Omental fat pad (tissue), 4 donors: ENCODE results near the gene TMEM37. TPM values are rescaled to one million over a fixed set of nuclear protein-coding genes. Genes with fewer than 3 reads are reported as not detected.

Source experiments
- ATAC-seq: fragments of 150-250 bp; one replicate; pipeline ENCODE4 v1.9.1; 2016; ENCODE audit warnings: mild to moderate bottlenecking, moderate library complexity; ENCODE audit not compliant: low FRiP score
- DNase-seq: peaks from one replicate; pipeline ENCODE4 v3.0.0-alpha.2; 2019; ENCODE audit warnings: low spot score
- total RNA-seq, 4 donors: library from RNA; depleted of rRNA; stranded (reverse); fragments of >200 nt; gene quantifications; one replicate each; pipeline ENCODE4 v1.1.0, GENCODE V29; 2016
- TF ChIP-seq, protein P1 (sequence below), 3 donors: fragments of 450-650 bp; IDR thresholded peaks; one replicate each; pipeline ENCODE4 v1.5.1; 2016 to 2017; ENCODE audit warnings: antibody characterized with exemption in 3 of 3, mild to moderate bottlenecking in 3 of 3, moderate library complexity in 2 of 3

The TMEM37 gene
- total RNA-seq, 4 donors from 2014 or later, result 11.3 to 27.8 (median 25.9) TPM

DNA sequence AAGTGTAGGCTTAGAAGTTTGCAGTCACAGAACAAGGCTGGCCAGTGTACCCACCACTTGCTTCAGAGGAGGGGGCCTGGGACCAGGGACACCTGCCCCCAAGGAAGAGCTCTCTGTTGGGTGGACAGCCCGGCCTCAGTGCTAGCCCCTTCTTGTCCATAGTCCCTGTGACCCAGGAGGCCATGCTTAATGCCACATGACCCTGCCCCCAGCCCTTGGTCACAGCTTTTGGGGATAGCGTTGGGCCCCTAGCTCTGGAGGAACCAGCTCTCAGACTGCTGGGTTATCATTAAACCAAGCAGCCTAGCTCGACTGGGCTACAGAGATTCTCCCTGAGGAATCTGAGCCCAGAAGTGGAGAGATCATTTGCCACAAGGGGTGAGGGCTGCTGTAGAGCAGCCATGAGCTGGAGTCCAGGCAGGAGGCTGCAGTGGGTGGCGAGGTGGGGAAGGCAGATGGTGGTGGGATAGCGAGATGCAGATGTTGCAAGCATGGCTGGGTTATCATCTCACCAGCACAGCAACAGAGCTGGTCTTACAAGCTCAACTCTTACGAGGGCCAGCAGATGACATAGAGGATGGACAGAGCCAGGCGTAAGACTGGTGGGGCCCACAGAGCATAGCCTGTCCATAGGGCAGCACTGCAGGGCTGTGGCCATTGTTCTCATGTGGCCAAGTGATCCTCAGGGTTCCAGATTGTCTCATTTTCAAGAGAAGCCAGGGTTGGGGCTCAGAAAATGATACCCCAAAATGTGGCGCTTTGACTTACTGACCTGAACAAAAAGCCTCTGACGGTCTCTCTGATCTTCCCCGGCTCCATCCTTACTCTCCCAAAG lies 7.2 kb upstream of the TMEM37 start:
- ATAC-seq, result no peak

DNA sequence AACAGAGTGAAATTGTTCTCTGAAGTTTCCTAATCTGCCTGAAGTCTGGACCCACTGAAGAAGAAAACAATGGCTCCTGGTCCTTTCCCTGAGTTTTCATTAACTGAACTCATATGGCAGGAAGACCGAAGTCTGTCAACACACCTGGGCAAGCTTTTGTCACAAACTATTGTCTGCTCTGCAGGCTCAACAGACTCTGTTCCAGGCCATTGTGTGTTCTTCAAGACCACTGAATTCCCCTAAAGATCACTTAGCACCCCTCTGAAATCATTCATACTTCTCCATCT lies 6.6 kb upstream of the TMEM37 start:
- DNase-seq (no peak), ATAC-seq (no peak)
- TF ChIP-seq, protein P1, sequence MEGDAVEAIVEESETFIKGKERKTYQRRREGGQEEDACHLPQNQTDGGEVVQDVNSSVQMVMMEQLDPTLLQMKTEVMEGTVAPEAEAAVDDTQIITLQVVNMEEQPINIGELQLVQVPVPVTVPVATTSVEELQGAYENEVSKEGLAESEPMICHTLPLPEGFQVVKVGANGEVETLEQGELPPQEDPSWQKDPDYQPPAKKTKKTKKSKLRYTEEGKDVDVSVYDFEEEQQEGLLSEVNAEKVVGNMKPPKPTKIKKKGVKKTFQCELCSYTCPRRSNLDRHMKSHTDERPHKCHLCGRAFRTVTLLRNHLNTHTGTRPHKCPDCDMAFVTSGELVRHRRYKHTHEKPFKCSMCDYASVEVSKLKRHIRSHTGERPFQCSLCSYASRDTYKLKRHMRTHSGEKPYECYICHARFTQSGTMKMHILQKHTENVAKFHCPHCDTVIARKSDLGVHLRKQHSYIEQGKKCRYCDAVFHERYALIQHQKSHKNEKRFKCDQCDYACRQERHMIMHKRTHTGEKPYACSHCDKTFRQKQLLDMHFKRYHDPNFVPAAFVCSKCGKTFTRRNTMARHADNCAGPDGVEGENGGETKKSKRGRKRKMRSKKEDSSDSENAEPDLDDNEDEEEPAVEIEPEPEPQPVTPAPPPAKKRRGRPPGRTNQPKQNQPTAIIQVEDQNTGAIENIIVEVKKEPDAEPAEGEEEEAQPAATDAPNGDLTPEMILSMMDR (IDR thresholded peaks at IDR 0.05), result no peak

More for the DNA sequence above, 7.2 kb upstream of the TMEM37 start:
- no peak for DNase-seq
- TF ChIP-seq, protein P1 (IDR thresholded peaks at IDR 0.05), result no peak

DNA sequence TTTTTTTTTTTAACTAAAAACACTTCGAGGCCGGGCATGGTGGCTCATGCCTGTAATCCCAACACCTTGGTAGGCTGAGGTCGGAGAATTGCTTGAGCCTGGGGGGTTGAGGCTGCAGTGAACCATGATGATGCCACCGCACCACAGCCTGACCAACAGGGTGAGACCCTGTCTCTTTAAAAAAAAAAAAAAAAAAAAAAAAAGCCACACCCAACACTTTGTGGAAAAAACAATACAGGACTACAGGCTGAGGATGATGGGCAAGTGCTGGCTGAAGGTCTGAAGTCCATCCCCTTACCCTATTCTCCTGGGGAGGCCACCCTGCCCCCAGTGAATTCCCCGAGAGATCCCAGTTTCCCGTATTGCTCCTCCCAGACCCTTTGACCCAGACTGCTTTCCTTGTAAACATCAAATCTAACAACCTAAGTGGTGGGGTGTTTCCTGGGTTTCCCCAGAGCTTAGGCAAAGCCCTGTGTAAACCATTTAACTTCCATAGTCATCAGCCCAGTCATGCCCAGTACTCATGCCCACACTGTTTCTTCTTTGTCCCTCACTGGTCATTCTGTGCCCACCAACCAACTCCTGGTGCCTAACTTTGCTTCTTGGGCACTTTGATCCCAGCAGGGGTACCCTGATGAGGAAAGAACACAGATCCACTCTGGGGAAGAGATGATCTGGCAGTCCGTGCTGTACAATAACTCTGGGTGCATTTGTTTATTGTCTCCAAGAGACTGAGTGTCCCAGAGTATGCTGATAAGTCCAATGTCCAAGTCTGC lies 5.8 kb upstream of the TMEM37 start:
- TF ChIP-seq, protein P1 (IDR thresholded peaks at IDR 0.05), result no peak
- DNase-seq, result no peak
- ATAC-seq, result peak; percentile 39

GRCh38 chr2:119426396-119426675 lies 5.3 kb upstream of the TMEM37 start:
- DNase-seq (no peak), ATAC-seq (no peak)
- TF ChIP-seq, protein P1 (IDR thresholded peaks at IDR 0.05), result no peak

DNA sequence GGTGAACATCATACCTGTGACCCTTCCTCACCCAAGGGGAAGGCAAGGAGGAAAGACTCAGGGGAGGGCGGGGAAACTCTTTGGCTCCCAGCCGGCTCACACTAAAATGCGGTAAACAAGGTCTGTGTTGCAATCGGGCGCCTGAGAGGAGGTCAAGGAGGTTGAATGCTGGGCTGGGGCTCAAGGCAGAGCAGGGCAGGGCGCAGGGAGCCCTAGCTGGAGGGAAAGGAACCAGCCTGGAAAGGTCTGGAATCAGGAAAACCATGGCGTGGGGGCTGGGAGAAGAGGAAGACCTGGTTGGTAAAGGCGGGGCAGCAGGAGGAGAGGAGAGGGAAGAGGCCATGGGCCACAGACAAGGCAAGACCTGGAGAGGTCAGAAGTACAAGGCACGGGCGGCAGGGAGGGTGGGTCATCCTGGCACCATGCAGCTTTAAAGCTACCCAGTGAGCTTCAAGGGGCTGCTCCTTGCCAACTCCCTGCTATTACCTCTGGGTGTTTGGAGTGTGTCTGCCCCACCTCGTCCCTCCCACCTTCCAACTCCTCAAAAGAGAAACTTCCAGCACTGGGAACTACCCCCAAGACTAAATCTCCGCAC lies 4.8 kb upstream of the TMEM37 start:
- TF ChIP-seq, protein P1 (IDR thresholded peaks at IDR 0.05), result no peak
- ATAC-seq (peak; percentile 56), DNase-seq (no peak)

- TF ChIP-seq, protein P1 (IDR thresholded peaks at IDR 0.05), result no peak
- DNase-seq (no peak), ATAC-seq (no peak)
Observed at GRCh38 chr2:119427756-119428155, 3.9 kb upstream of the TMEM37 start.
